Pancreas (tissue), 10 donors: ENCODE results near the gene AFAP1L2. TPM values are rescaled to one million over a fixed set of nuclear protein-coding genes. Genes with fewer than 3 reads are reported as not detected.

Source experiments
- ATAC-seq, 4 donors: fragments of 200-7000 bp; cut with Tn5 transposase; one replicate each; pipeline versions ENCODE4 v1.8.0 to v1.9.1; 2020; ENCODE audit warnings: mild to moderate bottlenecking in 4 of 4, moderate library complexity in 4 of 4
- DNase-seq, 6 donors: peaks; one replicate each; pipeline ENCODE4 v3.0.0-alpha.2; 2020
- FAIRE-seq: peaks from 2 replicates; lab custom pipeline; 2012; peaks lifted over from hg19 to GRCh38; lab: Jason Lieb, UNC
- H3K27ac ChIP-seq, 4 donors: fragments of 200-600 bp; sonication (generic); 1 replicate in 3 of 4; 2 replicates in 1 of 4; pipeline versions ENCODE4 v1.5.0 to v1.8.0; 2020
- H3K27me3 ChIP-seq, 4 donors: fragments of 200-600 bp; one replicate each; pipeline ENCODE4 v1.8.0; 2021
- H3K36me3 ChIP-seq, 3 donors: fragments of 200-600 bp; sonication (generic) in 1 of 3; one replicate each; pipeline versions ENCODE4 v1.5.0 to v1.8.0; 2020 to 2021
- H3K4me1 ChIP-seq, 3 donors: fragments of 200-600 bp; one replicate each; pipeline ENCODE4 v1.8.0; 2021
- H3K4me3 ChIP-seq, 4 donors: fragments of 200-600 bp; sonication (generic) in 2 of 4; one replicate each; pipeline versions ENCODE4 v1.5.0 to v1.8.0; 2020 to 2021
- H3K9me3 ChIP-seq, 4 donors: fragments of 200-600 bp; one replicate each; pipeline ENCODE4 v1.8.0; 2021
- WGBS, 2 donors: extraction: QIAGEN DNeasy Blood & Tissue Kit; methylation state at CpG; one replicate each; pipeline ENCODE4 v1.1.7; 2013; 5-methylcytosine and 5-hydroxymethylcytosine counted together
- intact Hi-C, 3 donors: fragments of 100-400 bp; cut with DNase I; formaldehyde crosslinking; loops; one replicate each; pipeline versions ENCODE4 v1.11.1 to v1.14.2; 2022
- polyA plus RNA-seq, 2 donors: library from polyadenylated mRNA; stranded (reverse); fragments of 200-250 nt; gene quantifications; one replicate each; pipeline ENCODE4 v1.2.3, GENCODE V29; 2013
- total RNA-seq, 6 donors: library from RNA; stranded (reverse); fragmentation: NEBNext Ultra II Directional in 4 of 6; extraction: Animal tissue kit (Norgen Biotek cat#: 25700) in 4 of 6; gene quantifications; one replicate each; pipeline versions ENCODE4 v1.2.1 to v1.2.4, GENCODE V29; 2021 to 2023
- TF ChIP-seq, protein P1 (sequence below), 4 donors: fragments of 200-600 bp; sonication (generic) in 3 of 4; IDR thresholded peaks; one replicate each; pipeline versions ENCODE4 v1.5.0 to v1.8.0; 2021; ENCODE audit warnings: antibody characterized with exemption in 4 of 4
- donor health status: healthy with polysubstance abuse.
- donor health status: DM: no; HTN: no; CAD: no; lungs with moderate emphysema.
- donor health status: DM: no; HTN: no; CAD: no.
- donor health status: control.
- donor health status: control.
- donor health status: Bipolar disorder and iron deficiency.
- donor health status: DM: yes; HTN: yes; CAD: no.
- donor health status: DM: no; HTN: no; CAD: no.
- donor health status: DM: no; HTN: no; CAD: no.
- donor health status: DM: yes; HTN: yes; CAD: no.

The AFAP1L2 gene
- total and polyA plus RNA-seq, 8 donors = 3.3 to 19.9 (median 5.3) TPM

- intact Hi-C loops = no loop called here
- Histone ChIP-seq H3K4me3 (no peak overlapping the region), H3K36me3 (no peaks in the 10 kb centered on the region), H3K27ac (no peak overlapping the region), H3K4me1 (peaks cover 0 to 6% (median 4%) of the 10 kb centered on the region in 3 donors), H3K9me3 (no peaks in the 10 kb centered on the region), H3K27me3 (no peaks in the 10 kb centered on the region)
- no peak for DNase-seq
- no peak for FAIRE-seq
- TF ChIP-seq, protein P1, sequence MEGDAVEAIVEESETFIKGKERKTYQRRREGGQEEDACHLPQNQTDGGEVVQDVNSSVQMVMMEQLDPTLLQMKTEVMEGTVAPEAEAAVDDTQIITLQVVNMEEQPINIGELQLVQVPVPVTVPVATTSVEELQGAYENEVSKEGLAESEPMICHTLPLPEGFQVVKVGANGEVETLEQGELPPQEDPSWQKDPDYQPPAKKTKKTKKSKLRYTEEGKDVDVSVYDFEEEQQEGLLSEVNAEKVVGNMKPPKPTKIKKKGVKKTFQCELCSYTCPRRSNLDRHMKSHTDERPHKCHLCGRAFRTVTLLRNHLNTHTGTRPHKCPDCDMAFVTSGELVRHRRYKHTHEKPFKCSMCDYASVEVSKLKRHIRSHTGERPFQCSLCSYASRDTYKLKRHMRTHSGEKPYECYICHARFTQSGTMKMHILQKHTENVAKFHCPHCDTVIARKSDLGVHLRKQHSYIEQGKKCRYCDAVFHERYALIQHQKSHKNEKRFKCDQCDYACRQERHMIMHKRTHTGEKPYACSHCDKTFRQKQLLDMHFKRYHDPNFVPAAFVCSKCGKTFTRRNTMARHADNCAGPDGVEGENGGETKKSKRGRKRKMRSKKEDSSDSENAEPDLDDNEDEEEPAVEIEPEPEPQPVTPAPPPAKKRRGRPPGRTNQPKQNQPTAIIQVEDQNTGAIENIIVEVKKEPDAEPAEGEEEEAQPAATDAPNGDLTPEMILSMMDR (IDR thresholded peaks at IDR 0.05) = no peak
- WGBS, 2 donors = 94 to 96% methylated on average over 1 of the region's 1 CpG
- no peak for ATAC-seq
Observed at GRCh38 chr10:114250716-114251115, 153.6 kb downstream of the AFAP1L2 start.

- peaks cover 3 to 10% (median 9%) of the 10 kb centered on the region in 3 donors for H3K4me1 ChIP-seq
- no peak overlapping the region for H3K4me3 ChIP-seq
- TF ChIP-seq, protein P1 (IDR thresholded peaks at IDR 0.05) = no peak
- DNase-seq (no peak), FAIRE-seq (no peak), ATAC-seq (no peak)
- no peaks in the 10 kb centered on the region for H3K36me3 ChIP-seq
- WGBS, 2 donors = 81 to 88% methylated on average over 6 of the region's 6 CpGs
- intact Hi-C loops = no loop called here
- H3K27me3 ChIP-seq = no peaks in the 10 kb centered on the region
- no peaks in the 10 kb centered on the region for H3K9me3 ChIP-seq
- peak overlapping the region in 1 of 4 donors; percentile 28 for H3K27ac ChIP-seq
Observed at GRCh38 chr10:114250236-114250635, 154.1 kb downstream of the AFAP1L2 start.

- H3K9me3 ChIP-seq = no peaks in the 10 kb centered on the region
- no peak overlapping the region for H3K4me3 ChIP-seq
- DNase-seq (peak in 1 of 6 donors; percentile 25), FAIRE-seq (no peak), ATAC-seq (peak; percentile 36 to 73 (median 68))
- TF ChIP-seq, protein P1 (IDR thresholded peaks at IDR 0.05) = no peak
- intact Hi-C loops = no loop called here
- peaks cover 10 to 25% (median 24%) of the 10 kb centered on the region in 3 donors for H3K4me1 ChIP-seq
- H3K27me3 ChIP-seq = no peaks in the 10 kb centered on the region
- peak overlapping the region; percentile 54 to 85 (median 70) for H3K27ac ChIP-seq
- 61% methylated on average over 7 of the region's 7 CpGs for WGBS, 2 donors
- no peaks in the 10 kb centered on the region for H3K36me3 ChIP-seq
Observed at GRCh38 chr10:114246679-114247305, 157.5 kb downstream of the AFAP1L2 start.

GRCh38 chr10:114245121-114245791, 159.0 kb downstream of the AFAP1L2 start:
- 30 to 31% methylated on average over 9 of the region's 9 CpGs for WGBS, 2 donors
- H3K4me3 ChIP-seq = no peak overlapping the region
- DNase-seq = peak in 4 of 6 donors; percentile 27 to 40 (median 34)

More at GRCh38 chr10:114245121-114245791, 159.0 kb downstream of the AFAP1L2 start:
- no peak for FAIRE-seq
- H3K4me1 ChIP-seq = peaks cover 10 to 25% (median 24%) of the 10 kb centered on the region in 3 donors
- peak overlapping the region; percentile 18 to 85 (median 55) for H3K27ac ChIP-seq
- H3K36me3 ChIP-seq = no peaks in the 10 kb centered on the region
- H3K27me3 ChIP-seq = no peaks in the 10 kb centered on the region
- no peaks in the 10 kb centered on the region for H3K9me3 ChIP-seq
- intact Hi-C loops = no loop called here
- peak; percentile 61 to 82 (median 72) for ATAC-seq
- TF ChIP-seq, protein P1 (IDR thresholded peaks at IDR 0.05) = no peak

Other genes starting within 250 kb of the AFAP1L2 start
- gene CCDC186, start 230.3 kb downstream of the AFAP1L2 start, total RNA-seq = 10 to 100 TPM; 18.0 to 29.5 (median 23.6) TPM
- gene CCDC186, start 230.3 kb downstream of the AFAP1L2 start, polyA plus RNA-seq = 1 to 10 TPM; 5.1 to 9.4 TPM
- gene TDRD1, start 225.1 kb downstream of the AFAP1L2 start, total RNA-seq = 1 to 10 TPM in 2 of 6 donors, under 1 TPM in 4; 0.34 to 1.8 (median 0.88) TPM
- gene TDRD1, start 225.1 kb downstream of the AFAP1L2 start, polyA plus RNA-seq = under 1 TPM; 0.08 to 0.26 TPM
- gene VWA2, start 165.2 kb downstream of the AFAP1L2 start, total RNA-seq = 1 to 10 TPM; 2.8 to 9.5 (median 5.6) TPM
- 1 to 10 TPM; 1.4 to 1.6 TPM for gene VWA2, start 165.2 kb downstream of the AFAP1L2 start, polyA plus RNA-seq